GM18951 (cell line): ENCODE results near the gene EVPLL.
"Not testable (repeated sequence)": the region's sequence is repeated elsewhere in the genome, so short reads cannot be mapped to it uniquely, and the experiment has no call there.

Source experiments
- POLR2A ChIP-seq: IDR thresholded peaks from 4 replicates; pipeline ENCODE4 v1.6.1; 2011; ENCODE audit warnings: mild to moderate bottlenecking; ENCODE audit not compliant: insufficient read length, insufficient read depth; ENCODE audit errors: extremely low read depth
- in situ Hi-C: fragments of 300-500 bp; cut with MboI; formaldehyde crosslinking; loops from one replicate; pipeline ENCODE4 v1.12.0; 2022; ENCODE audit warnings: low sequenced_read_pairs, mixed read lengths, inconsistent platforms; ENCODE audit not compliant: unreplicated experiment

The EVPLL gene

GRCh38 chr17:18377437-18378204 is at the start of gene EVPLL:
EVPLL (plus strand) TSS chr17:18377778; CDS start chr17:18380938, 3,160 bp downstream.
- in situ Hi-C loops = no loop called here
- no peak for TF ChIP-seq POLR2A

GRCh38 chr17:18328643-18329204 is 48.9 kb upstream of the EVPLL start:
- no peak for TF ChIP-seq POLR2A
- in situ Hi-C loops = no loop called here

GRCh38 chr17:18331879-18332278 is 45.7 kb upstream of the EVPLL start:
- in situ Hi-C loops = no loop called here
- TF ChIP-seq POLR2A = no peak

- no peak for TF ChIP-seq POLR2A
- in situ Hi-C loops = no loop called here
These were observed 44.6 kb upstream of the EVPLL start for GRCh38 chr17:18332909-18333489.

- in situ Hi-C loops = not testable (repeated sequence)
These were observed 39.4 kb upstream of the EVPLL start for GRCh38 chr17:18338158-18338557.

- in situ Hi-C loops = no loop called here
- no peak for TF ChIP-seq POLR2A
These were observed 37.6 kb upstream of the EVPLL start for GRCh38 chr17:18339933-18340332.

GRCh38 chr17:18344021-18344420 is 33.6 kb upstream of the EVPLL start:
- TF ChIP-seq POLR2A = no peak
- in situ Hi-C loops = no loop called here

- TF ChIP-seq POLR2A = no peak
- in situ Hi-C loops = no loop called here
These were observed 24.0 kb upstream of the EVPLL start for GRCh38 chr17:18353541-18353940.

GRCh38 chr17:18356624-18357023 is 21.0 kb upstream of the EVPLL start:
- in situ Hi-C loops = no loop called here
- no peak for TF ChIP-seq POLR2A

GRCh38 chr17:18360518-18360917 is 17.1 kb upstream of the EVPLL start:
- in situ Hi-C loops = no loop called here
- TF ChIP-seq POLR2A = no peak

GRCh38 chr17:18361837-18362697 is 15.5 kb upstream of the EVPLL start:
- in situ Hi-C loops = no loop called here
- no peak for TF ChIP-seq POLR2A

GRCh38 chr17:18362698-18363100 is 14.9 kb upstream of the EVPLL start:
- in situ Hi-C loops = no loop called here
- no peak for TF ChIP-seq POLR2A

GRCh38 chr17:18363101-18364049 is 14.2 kb upstream of the EVPLL start, which contains the start of gene SHMT1:
SHMT1 (minus strand) TSS chr17:18363550; CDS start chr17:18355981, 7,569 bp downstream.
- in situ Hi-C loops = no loop called here
- TF ChIP-seq POLR2A = peak; percentile 89
